ENCODE measurements around the gene CDC42. TPM values are rescaled to one million over a fixed set of nuclear protein-coding genes. Genes with fewer than 3 reads are reported as not detected.

CDC42 gene
- total RNA-seq, 1 experiment from 2014 or later = 217 TPM

DNA sequence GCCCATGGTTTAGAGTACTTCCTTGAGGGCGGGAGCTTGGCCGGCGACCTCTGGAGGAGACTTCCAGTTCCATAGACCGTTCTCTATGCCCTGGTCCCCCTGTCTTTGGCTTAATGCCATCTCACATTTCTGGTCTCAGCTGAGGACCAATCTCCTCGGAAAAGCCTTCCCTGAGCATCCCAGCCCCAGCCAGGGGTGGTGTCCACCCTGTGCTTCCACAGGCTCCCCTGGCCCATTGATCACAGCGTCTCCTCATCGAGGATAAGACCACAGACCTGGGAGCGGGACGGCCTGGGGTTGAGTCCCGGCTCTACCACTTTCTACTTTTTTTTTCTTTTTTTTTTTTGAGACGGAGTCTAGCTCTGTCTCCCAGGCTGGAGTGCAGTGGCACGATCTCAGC, 75.9 kb downstream of the CDC42 start:
- Histone ChIP-seq H3K27me3 (ENCODE audit: insufficient read depth, low read length) (no peaks in the 10 kb centered on the region), H4K20me1 (ENCODE audit: insufficient read depth) (no peaks in the 10 kb centered on the region), H3K79me2 (ENCODE audit: insufficient read depth, low read length) (no peaks in the 10 kb centered on the region), H3K27ac (ENCODE audit: low read depth, low read length) (no peak overlapping the region), H3K4me1 (ENCODE audit: control insufficient read depth in 1 of 2, insufficient read depth in 2 of 2, low read length in 2 of 2) (peaks cover 5 to 13% of the 10 kb centered on the region in 2 experiments), H3K4me3 (replicated peaks in 1 of 2; ENCODE audit: low read depth in 1 of 2, low read length in 2 of 2) (no peak overlapping the region), H3K36me3 (ENCODE audit: control insufficient read depth in 1 of 2, insufficient read depth in 2 of 2, low read length in 2 of 2) (no peaks in the 10 kb centered on the region), H3K4me2 (ENCODE audit: low read length) (no peak overlapping the region), H2AFZ (ENCODE audit: low read depth, low read length, poor library complexity, severe bottlenecking) (no peak overlapping the region), H3K9me3 (ENCODE audit: control insufficient read depth in 1 of 2, insufficient read depth in 1 of 2, low read depth in 1 of 2, low read length in 2 of 2) (no peaks in the 10 kb centered on the region), H3K9ac (ENCODE audit: low read length) (no peak overlapping the region), H3K9me2 (ENCODE audit: insufficient read depth) (no peaks in the 10 kb centered on the region)
- ATAC-seq (no peak), DNase-seq (ENCODE audit: low read depth, low spot score) (no peak)
- no TSS peak for BruUV-seq (replicated peaks)
- ChIA-PET POLR2A (no interaction called here), RAD21 (ENCODE audit: low non-redundant PET in 1 of 2, low total read pairs in 2 of 2, uncharacterized antibody in 2 of 2, unreplicated experiment in 2 of 2) (interaction anchor here in 1 of 2 experiments (0.6 kb wide), 1 partner anchor 507 kb away, joined by 3 read pairs; no protein-coding TSS in a partner anchor), CTCF (interaction anchor here (1.3 kb wide), 1 partner anchor 13 kb away, joined by 3 read pairs; no protein-coding TSS in a partner anchor)
- TF ChIP-seq CEBPB (IDR thresholded peaks at IDR 0.05; ENCODE audit: low read depth) (no peak), EZH2phosphoT487 (IDR thresholded peaks at IDR 0.05; ENCODE audit: borderline replicate concordance) (no peak), SIN3A (IDR thresholded peaks at IDR 0.05; ENCODE audit: low read depth) (no peak), EZH2 (IDR thresholded peaks at IDR 0.05) (no peak), FOSL1 (IDR thresholded peaks at IDR 0.05; ENCODE audit: low read depth) (no peak), ZNF274 (IDR thresholded peaks at IDR 0.05; ENCODE audit: low read depth, low read length) (no peak), SRF (IDR thresholded peaks at IDR 0.05; ENCODE audit: low read depth) (no peak), ELF1 (IDR thresholded peaks at IDR 0.05; ENCODE audit: borderline replicate concordance, low read depth) (no peak), CBX3 (IDR thresholded peaks at IDR 0.05; ENCODE audit: low read depth) (no peak), YY1 (IDR thresholded peaks at IDR 0.05; ENCODE audit: extremely low read depth, insufficient replicate concordance, low read depth, low read length) (no peak)
- TF ChIP-seq, protein P1, sequence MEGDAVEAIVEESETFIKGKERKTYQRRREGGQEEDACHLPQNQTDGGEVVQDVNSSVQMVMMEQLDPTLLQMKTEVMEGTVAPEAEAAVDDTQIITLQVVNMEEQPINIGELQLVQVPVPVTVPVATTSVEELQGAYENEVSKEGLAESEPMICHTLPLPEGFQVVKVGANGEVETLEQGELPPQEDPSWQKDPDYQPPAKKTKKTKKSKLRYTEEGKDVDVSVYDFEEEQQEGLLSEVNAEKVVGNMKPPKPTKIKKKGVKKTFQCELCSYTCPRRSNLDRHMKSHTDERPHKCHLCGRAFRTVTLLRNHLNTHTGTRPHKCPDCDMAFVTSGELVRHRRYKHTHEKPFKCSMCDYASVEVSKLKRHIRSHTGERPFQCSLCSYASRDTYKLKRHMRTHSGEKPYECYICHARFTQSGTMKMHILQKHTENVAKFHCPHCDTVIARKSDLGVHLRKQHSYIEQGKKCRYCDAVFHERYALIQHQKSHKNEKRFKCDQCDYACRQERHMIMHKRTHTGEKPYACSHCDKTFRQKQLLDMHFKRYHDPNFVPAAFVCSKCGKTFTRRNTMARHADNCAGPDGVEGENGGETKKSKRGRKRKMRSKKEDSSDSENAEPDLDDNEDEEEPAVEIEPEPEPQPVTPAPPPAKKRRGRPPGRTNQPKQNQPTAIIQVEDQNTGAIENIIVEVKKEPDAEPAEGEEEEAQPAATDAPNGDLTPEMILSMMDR (IDR thresholded peaks at IDR 0.05 in 2 of 3, conservative IDR thresholded peaks at IDR 0.05 in 1 of 3; ENCODE audit: borderline replicate concordance in 1 of 3, insufficient read depth in 1 of 3, low read depth in 2 of 3, low read length in 2 of 3) = no peak
- TF ChIP-seq, protein P2, sequence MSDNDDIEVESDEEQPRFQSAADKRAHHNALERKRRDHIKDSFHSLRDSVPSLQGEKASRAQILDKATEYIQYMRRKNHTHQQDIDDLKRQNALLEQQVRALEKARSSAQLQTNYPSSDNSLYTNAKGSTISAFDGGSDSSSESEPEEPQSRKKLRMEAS (IDR thresholded peaks at IDR 0.05) = no peak
- TF ChIP-seq, protein P3, sequence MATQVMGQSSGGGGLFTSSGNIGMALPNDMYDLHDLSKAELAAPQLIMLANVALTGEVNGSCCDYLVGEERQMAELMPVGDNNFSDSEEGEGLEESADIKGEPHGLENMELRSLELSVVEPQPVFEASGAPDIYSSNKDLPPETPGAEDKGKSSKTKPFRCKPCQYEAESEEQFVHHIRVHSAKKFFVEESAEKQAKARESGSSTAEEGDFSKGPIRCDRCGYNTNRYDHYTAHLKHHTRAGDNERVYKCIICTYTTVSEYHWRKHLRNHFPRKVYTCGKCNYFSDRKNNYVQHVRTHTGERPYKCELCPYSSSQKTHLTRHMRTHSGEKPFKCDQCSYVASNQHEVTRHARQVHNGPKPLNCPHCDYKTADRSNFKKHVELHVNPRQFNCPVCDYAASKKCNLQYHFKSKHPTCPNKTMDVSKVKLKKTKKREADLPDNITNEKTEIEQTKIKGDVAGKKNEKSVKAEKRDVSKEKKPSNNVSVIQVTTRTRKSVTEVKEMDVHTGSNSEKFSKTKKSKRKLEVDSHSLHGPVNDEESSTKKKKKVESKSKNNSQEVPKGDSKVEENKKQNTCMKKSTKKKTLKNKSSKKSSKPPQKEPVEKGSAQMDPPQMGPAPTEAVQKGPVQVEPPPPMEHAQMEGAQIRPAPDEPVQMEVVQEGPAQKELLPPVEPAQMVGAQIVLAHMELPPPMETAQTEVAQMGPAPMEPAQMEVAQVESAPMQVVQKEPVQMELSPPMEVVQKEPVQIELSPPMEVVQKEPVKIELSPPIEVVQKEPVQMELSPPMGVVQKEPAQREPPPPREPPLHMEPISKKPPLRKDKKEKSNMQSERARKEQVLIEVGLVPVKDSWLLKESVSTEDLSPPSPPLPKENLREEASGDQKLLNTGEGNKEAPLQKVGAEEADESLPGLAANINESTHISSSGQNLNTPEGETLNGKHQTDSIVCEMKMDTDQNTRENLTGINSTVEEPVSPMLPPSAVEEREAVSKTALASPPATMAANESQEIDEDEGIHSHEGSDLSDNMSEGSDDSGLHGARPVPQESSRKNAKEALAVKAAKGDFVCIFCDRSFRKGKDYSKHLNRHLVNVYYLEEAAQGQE (IDR thresholded peaks at IDR 0.05; ENCODE audit: low read depth) = no peak
- intact Hi-C loops (cut with micrococcal nuclease) = no loop called here
